GM12878 (cell line): ENCODE measurements around the gene RCOR2. TPM values are rescaled to one million over a fixed set of nuclear protein-coding genes. Genes with fewer than 3 reads are reported as not detected.

Experiments
- FOXK2 ChIP-seq: fragments of 450-650 bp; IDR thresholded peaks from 2 replicates; pipeline ENCODE4 v1.6.1; 2017; ENCODE audit warnings: mild to moderate bottlenecking, moderate library complexity
- GATAD2B ChIP-seq: fragments of 450-650 bp; conservative IDR thresholded peaks from 2 replicates; pipeline ENCODE4 v1.6.1; 2017; ENCODE audit warnings: low read depth, mild to moderate bottlenecking, moderate library complexity
- IKZF2 ChIP-seq, 2 experiments: fragments of 450-650 bp; IDR thresholded peaks; 2 replicates each; pipeline ENCODE4 v1.6.1; 2017; ENCODE audit warnings: mild to moderate bottlenecking in 2 of 2, moderate library complexity in 2 of 2
- NR2F1 ChIP-seq: fragments of 450-650 bp; conservative IDR thresholded peaks from 2 replicates; pipeline ENCODE4 v1.6.1; 2017; ENCODE audit warnings: mild to moderate bottlenecking
- NRF1 ChIP-seq: conservative IDR thresholded peaks from 2 replicates; pipeline ENCODE4 v1.6.1; 2011; ENCODE audit warnings: mild to moderate bottlenecking, low read depth, low read length, improper control_type of control experiment
- SIX5 ChIP-seq: IDR thresholded peaks from 2 replicates; pipeline ENCODE4 v1.6.1; 2011; ENCODE audit warnings: mild to moderate bottlenecking, low read depth, low read length, moderate library complexity; ENCODE audit not compliant: severe bottlenecking
- SMARCA5 ChIP-seq: fragments of 450-650 bp; IDR thresholded peaks from 2 replicates; pipeline ENCODE4 v1.6.1; 2017; ENCODE audit warnings: mild to moderate bottlenecking
- TBL1XR1 ChIP-seq: IDR thresholded peaks from 2 replicates; pipeline ENCODE4 v1.6.1; 2012; ENCODE audit warnings: low read depth, low read length, improper control_type of control experiment
- polyA plus RNA-seq, 11 experiments: library from polyadenylated mRNA; depleted of rRNA in 4 of 11; unstranded in 6 of 11; stranded (reverse) in 5 of 11; fragments of >200 nt; fragmentation: Nextera tagmentation in 4 of 11; fragmentation: Illumina TruSeq in 1 of 11; extraction: Ambion mirVana in 4 of 11; extraction: Trizol in 1 of 11; gene quantifications; 1 replicate in 1 of 11; 2 replicates in 10 of 11; pipeline versions ENCODE4 v1.2.1 to v1.2.3, GENCODE V29; 2011 to 2016; ENCODE audit warnings: inconsistent platforms in 2 of 11, missing spikeins in 2 of 11, low read depth in 1 of 11
- total RNA-seq, 4 experiments: library from RNA; depleted of rRNA in 3 of 4; stranded (reverse); fragments of >200 nt in 3 of 4; fragmentation: Illumina TruSeq in 1 of 4; extraction: Trizol in 1 of 4; gene quantifications; 2 replicates each; pipeline versions ENCODE4 v1.2.1 to v1.2.3, GENCODE V29; 2013 to 2021
- TF ChIP-seq, protein P1 (sequence below): IDR thresholded peaks from 2 replicates; pipeline ENCODE4 v1.6.1; 2011; ENCODE audit warnings: low read depth, mild to moderate bottlenecking, low read length, moderate library complexity, borderline replicate concordance; ENCODE audit errors: extremely low read depth
- TF ChIP-seq, protein P2 (sequence below): fragments of 450-650 bp; IDR thresholded peaks from 2 replicates; pipeline ENCODE4 v1.6.1; 2014; ENCODE audit warnings: mild to moderate bottlenecking
- TF ChIP-seq, protein P3 (sequence below): fragments of 150-350 bp; IDR thresholded peaks from 2 replicates; pipeline ENCODE4 v1.6.1; 2014; ENCODE audit warnings: mild to moderate bottlenecking, low read depth, low read length

RCOR2 gene
- total and polyA plus RNA-seq, 10 of the 15 experiments (the other 5 are each of a cell fraction or from before 2014, with no cell fraction given), result 0.06 to 0.32 (median 0.17) TPM; not detected in 5

DNA sequence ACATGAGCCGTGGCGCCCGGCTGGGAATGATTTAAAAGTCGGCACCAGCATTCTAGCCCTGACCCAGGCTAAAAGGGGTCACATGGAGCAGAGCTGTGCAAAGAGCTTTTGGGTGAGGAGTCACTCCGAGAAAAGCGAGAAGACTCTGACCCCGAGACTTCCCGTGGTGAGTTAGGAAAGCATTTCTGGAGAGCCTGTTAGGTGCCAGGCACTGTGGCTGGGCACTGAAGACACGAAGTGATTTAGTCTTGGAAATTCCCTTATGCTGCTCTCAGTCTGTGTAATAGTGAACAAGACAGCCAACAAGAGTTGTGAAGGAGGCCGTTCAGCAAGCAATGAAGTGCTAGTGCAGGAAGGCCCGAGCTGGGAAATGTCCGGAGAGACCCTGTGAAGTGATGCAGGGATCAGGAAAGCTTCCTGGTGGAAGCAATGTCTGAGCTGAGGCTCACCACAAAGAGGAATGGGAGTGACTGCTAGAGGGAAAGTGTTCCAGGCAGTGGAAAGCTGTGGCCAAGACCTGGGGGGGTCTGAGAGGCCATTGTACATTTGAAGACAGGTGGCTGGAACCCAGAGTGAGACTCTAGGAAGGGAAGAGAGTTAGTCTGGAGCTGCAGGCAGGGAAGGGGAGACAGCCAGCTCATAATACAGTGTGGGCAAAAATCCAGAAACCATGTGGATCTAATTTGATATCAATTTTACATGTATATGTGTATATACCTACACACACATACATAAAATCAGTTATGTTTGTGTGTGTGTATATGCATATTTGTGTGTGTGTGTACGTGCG lies 46.4 kb downstream of the RCOR2 start (continued):
- TF ChIP-seq NR2F1 (0 out of 2 replicates have a peak, but pooled peaks have one; percentile 18), TBL1XR1 (no peak), SMARCA5 (no peak), SIX5 (no peak), FOXK2 (no peak), GATAD2B (no peak), NRF1 (no peak), IKZF2 (IDR thresholded peaks at IDR 0.05) (peak; percentile 26 to 32; a peak in 2 of 4 replicates)
- TF ChIP-seq, protein P1, sequence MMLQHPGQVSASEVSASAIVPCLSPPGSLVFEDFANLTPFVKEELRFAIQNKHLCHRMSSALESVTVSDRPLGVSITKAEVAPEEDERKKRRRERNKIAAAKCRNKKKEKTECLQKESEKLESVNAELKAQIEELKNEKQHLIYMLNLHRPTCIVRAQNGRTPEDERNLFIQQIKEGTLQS, result no peak
- TF ChIP-seq, protein P2, sequence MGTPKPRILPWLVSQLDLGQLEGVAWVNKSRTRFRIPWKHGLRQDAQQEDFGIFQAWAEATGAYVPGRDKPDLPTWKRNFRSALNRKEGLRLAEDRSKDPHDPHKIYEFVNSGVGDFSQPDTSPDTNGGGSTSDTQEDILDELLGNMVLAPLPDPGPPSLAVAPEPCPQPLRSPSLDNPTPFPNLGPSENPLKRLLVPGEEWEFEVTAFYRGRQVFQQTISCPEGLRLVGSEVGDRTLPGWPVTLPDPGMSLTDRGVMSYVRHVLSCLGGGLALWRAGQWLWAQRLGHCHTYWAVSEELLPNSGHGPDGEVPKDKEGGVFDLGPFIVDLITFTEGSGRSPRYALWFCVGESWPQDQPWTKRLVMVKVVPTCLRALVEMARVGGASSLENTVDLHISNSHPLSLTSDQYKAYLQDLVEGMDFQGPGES, result no peak
- TF ChIP-seq, protein P3, sequence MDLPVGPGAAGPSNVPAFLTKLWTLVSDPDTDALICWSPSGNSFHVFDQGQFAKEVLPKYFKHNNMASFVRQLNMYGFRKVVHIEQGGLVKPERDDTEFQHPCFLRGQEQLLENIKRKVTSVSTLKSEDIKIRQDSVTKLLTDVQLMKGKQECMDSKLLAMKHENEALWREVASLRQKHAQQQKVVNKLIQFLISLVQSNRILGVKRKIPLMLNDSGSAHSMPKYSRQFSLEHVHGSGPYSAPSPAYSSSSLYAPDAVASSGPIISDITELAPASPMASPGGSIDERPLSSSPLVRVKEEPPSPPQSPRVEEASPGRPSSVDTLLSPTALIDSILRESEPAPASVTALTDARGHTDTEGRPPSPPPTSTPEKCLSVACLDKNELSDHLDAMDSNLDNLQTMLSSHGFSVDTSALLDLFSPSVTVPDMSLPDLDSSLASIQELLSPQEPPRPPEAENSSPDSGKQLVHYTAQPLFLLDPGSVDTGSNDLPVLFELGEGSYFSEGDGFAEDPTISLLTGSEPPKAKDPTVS, result no peak
